Measurements from ENCODE around the gene FREM1.

The FREM1 gene

DNA sequence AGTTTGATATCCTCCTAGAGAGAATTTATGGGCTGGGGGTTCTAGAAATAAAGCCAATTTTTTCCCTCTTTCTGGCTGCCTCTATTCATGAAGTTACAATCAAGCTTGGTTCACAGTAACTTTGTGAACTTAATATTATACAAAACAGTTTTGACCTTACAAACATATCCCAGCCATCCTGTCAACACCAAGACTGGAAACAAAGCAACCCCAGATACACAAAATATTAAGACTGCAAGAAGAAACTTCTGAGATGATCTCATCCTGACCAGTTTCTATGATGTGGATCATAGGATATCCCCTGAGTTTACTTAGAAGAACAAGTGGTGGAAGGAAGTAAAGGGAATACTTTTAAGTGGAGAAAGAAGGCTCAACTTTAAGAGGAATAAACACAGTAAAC lies 159.4 kb downstream of the FREM1 start:
- Histone ChIP-seq H3K27ac (ENCODE audit: insufficient read depth, low read length, poor library complexity, severe bottlenecking) (no peak overlapping the region), H3K9me3 (ENCODE audit: control insufficient read depth, low read length) (no peaks in the 10 kb centered on the region), H3K27me3 (replicated peaks; ENCODE audit: control insufficient read depth, insufficient read depth, low read length, poor library complexity, severe bottlenecking) (no peaks in the 10 kb centered on the region), H3K36me3 (ENCODE audit: control insufficient read depth, insufficient read depth, low read length) (no peaks in the 10 kb centered on the region), H3K4me3 (ENCODE audit: insufficient read depth, low read depth, low read length, poor library complexity, severe bottlenecking) (no peak overlapping the region), H3K4me1 (ENCODE audit: control insufficient read depth, insufficient read depth, low read length, poor library complexity, severe bottlenecking) (no peaks in the 10 kb centered on the region)
- no peak for DNase-seq

DNA sequence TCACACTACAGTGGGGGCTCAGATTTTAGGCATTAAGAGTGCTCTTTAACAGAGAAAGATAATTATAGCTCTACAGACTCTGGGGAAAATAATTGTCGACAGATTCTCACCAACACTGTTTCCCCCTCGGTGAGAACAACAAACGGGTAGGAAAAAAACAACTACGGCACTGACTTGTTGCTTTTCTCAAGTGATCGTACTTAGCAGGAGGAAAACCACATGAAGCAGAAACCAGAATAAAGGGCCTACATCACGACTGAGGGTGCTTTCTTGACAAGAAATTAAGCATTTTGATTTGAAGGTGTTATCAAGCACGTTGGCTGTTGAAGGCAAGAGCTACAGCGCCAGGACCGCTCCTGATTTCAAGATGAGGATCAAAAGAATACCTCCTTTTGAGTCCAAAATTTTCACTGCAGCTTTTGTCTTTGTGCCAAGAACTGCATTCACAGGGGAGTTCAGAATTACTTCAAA lies 160.5 kb downstream of the FREM1 start:
- DNase-seq = no peak
- no peaks in the 10 kb centered on the region for H3K9me3 ChIP-seq (ENCODE audit: control insufficient read depth, low read length)
- H3K4me1 ChIP-seq (ENCODE audit: control insufficient read depth, insufficient read depth, low read length, poor library complexity, severe bottlenecking) = no peaks in the 10 kb centered on the region
- no peaks in the 10 kb centered on the region for H3K36me3 ChIP-seq (ENCODE audit: control insufficient read depth, insufficient read depth, low read length)
- no peak overlapping the region for H3K4me3 ChIP-seq (ENCODE audit: insufficient read depth, low read depth, low read length, poor library complexity, severe bottlenecking)
- no peaks in the 10 kb centered on the region for H3K27me3 ChIP-seq (replicated peaks; ENCODE audit: control insufficient read depth, insufficient read depth, low read length, poor library complexity, severe bottlenecking)
- H3K27ac ChIP-seq (ENCODE audit: insufficient read depth, low read length, poor library complexity, severe bottlenecking) = no peak overlapping the region

DNA sequence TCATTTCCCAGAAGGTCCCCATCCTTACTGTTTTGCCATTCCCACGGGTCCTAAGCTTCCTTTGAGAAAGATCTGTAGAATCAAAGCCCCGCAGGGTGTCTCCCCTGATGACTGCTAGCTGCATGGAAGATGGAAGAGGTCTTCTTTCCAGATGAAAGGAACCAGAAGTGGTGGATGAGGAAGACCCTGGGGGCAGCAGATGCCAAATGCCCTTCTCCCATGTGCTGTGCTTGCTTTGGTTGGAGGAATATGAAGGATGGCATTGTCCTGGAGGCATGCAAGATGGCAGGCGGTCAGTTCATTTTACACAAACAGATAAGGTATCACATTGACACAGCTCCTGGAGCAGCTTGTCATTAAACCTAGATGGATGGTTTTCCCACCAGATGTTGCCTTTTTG lies 161.9 kb downstream of the FREM1 start:
- no peaks in the 10 kb centered on the region for H3K4me1 ChIP-seq (ENCODE audit: control insufficient read depth, insufficient read depth, low read length, poor library complexity, severe bottlenecking)
- no peak overlapping the region for H3K4me3 ChIP-seq (ENCODE audit: insufficient read depth, low read depth, low read length, poor library complexity, severe bottlenecking)
- H3K27me3 ChIP-seq (replicated peaks; ENCODE audit: control insufficient read depth, insufficient read depth, low read length, poor library complexity, severe bottlenecking) = no peaks in the 10 kb centered on the region
- DNase-seq = no peak
- no peak overlapping the region for H3K27ac ChIP-seq (ENCODE audit: insufficient read depth, low read length, poor library complexity, severe bottlenecking)
- no peaks in the 10 kb centered on the region for H3K36me3 ChIP-seq (ENCODE audit: control insufficient read depth, insufficient read depth, low read length)
- no peaks in the 10 kb centered on the region for H3K9me3 ChIP-seq (ENCODE audit: control insufficient read depth, low read length)

DNA sequence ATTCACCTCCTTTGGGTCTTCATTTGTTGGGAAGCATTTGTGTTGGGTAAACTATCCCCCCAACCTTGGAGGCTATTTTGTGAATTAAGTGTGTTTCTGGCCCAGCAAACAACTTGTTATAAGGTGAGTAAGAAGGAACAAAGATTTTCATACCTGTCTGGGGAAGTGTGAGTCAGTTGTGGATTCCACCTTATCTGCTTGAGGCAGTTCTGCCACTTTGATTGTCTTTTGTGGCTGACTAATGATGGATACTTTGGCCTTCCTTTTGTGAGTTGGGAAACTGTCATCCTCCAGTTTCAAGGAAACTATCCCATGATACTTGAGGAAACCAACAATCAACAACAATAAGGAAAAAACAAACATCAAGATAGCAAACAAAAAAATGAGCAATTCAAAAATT lies 163.1 kb downstream of the FREM1 start:
- H3K27ac ChIP-seq (ENCODE audit: insufficient read depth, low read length, poor library complexity, severe bottlenecking) = no peak overlapping the region

DNA sequence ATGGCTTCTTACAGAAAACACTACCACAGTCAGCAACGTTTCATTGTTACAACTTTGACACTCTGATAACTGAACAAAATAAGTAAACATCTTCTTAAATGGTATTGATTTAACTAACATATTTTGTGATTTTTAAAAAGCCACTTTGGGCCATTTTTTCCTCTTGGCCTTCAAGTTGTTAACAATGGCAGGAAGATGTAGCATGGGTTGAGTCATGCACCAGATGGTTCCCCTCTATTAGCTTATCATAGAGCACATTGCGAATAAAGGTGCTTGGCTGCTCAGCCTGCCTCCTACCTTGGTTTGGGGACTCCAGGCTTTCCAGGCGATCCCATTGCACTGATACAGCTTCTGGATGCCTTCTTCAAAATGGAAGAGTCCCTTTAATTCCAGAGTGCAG lies 163.6 kb downstream of the FREM1 start:
- Histone ChIP-seq H3K4me1 (ENCODE audit: control insufficient read depth, insufficient read depth, low read length, poor library complexity, severe bottlenecking) (no peaks in the 10 kb centered on the region), H3K27me3 (replicated peaks; ENCODE audit: control insufficient read depth, insufficient read depth, low read length, poor library complexity, severe bottlenecking) (no peaks in the 10 kb centered on the region), H3K4me3 (ENCODE audit: insufficient read depth, low read depth, low read length, poor library complexity, severe bottlenecking) (no peak overlapping the region), H3K27ac (ENCODE audit: insufficient read depth, low read length, poor library complexity, severe bottlenecking) (no peak overlapping the region), H3K36me3 (ENCODE audit: control insufficient read depth, insufficient read depth, low read length) (no peaks in the 10 kb centered on the region), H3K9me3 (ENCODE audit: control insufficient read depth, low read length) (no peaks in the 10 kb centered on the region)
- no peak for DNase-seq

More for the DNA sequence above, 163.1 kb downstream of the FREM1 start:
- H3K27me3 ChIP-seq (replicated peaks; ENCODE audit: control insufficient read depth, insufficient read depth, low read length, poor library complexity, severe bottlenecking) = no peaks in the 10 kb centered on the region
- no peak overlapping the region for H3K4me3 ChIP-seq (ENCODE audit: insufficient read depth, low read depth, low read length, poor library complexity, severe bottlenecking)
- no peaks in the 10 kb centered on the region for H3K9me3 ChIP-seq (ENCODE audit: control insufficient read depth, low read length)
- no peaks in the 10 kb centered on the region for H3K36me3 ChIP-seq (ENCODE audit: control insufficient read depth, insufficient read depth, low read length)
- no peaks in the 10 kb centered on the region for H3K4me1 ChIP-seq (ENCODE audit: control insufficient read depth, insufficient read depth, low read length, poor library complexity, severe bottlenecking)
- no peak for DNase-seq

DNA sequence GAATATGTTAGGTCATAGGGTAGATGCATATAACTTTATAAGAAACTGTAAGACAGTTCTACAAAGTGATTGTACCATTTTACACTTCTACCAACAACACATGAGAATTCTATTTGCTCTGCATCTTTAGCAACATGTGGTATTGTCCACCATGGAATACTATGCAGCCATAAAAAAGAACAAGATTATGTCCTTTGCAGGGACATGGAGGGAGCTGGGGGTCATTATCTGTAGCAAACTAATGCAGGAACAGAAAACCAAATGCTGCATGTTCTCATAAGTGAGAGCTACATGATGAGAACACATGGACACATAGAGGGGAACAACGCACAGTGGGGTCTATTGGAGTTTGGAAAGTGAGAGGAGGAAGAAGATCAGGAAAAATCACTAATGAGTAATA lies 165.5 kb downstream of the FREM1 start:
- H3K4me3 ChIP-seq (ENCODE audit: insufficient read depth, low read depth, low read length, poor library complexity, severe bottlenecking) = no peak overlapping the region
- H3K36me3 ChIP-seq (ENCODE audit: control insufficient read depth, insufficient read depth, low read length) = no peaks in the 10 kb centered on the region
- H3K9me3 ChIP-seq (ENCODE audit: control insufficient read depth, low read length) = no peaks in the 10 kb centered on the region
- H3K27ac ChIP-seq (ENCODE audit: insufficient read depth, low read length, poor library complexity, severe bottlenecking) = no peak overlapping the region
- no peaks in the 10 kb centered on the region for H3K27me3 ChIP-seq (replicated peaks; ENCODE audit: control insufficient read depth, insufficient read depth, low read length, poor library complexity, severe bottlenecking)
- H3K4me1 ChIP-seq (ENCODE audit: control insufficient read depth, insufficient read depth, low read length, poor library complexity, severe bottlenecking) = no peaks in the 10 kb centered on the region
- no peak for DNase-seq

DNA sequence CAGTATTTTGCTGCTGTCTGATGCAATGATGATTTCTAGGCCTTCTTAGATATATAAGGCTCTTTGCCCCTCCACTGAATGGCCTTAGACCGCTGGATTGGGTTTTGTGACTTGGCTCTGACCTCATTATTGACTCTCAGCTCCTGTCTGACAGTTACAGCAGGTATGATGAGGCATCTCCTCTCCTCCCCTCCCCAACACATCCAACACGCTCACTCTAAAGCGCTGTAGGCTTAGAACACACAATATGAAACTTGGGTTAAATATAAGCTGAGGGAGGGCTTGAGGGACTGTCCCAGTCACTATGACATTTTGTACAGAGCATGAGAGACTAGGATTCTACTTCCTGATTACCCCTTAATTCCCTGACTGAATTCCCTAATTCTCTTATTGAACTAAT lies 168.9 kb downstream of the FREM1 start:
- H3K9me3 ChIP-seq (ENCODE audit: control insufficient read depth, low read length) = no peaks in the 10 kb centered on the region
- H3K4me3 ChIP-seq (ENCODE audit: insufficient read depth, low read depth, low read length, poor library complexity, severe bottlenecking) = no peak overlapping the region
- no peak overlapping the region for H3K27ac ChIP-seq (ENCODE audit: insufficient read depth, low read length, poor library complexity, severe bottlenecking)
- H3K4me1 ChIP-seq (ENCODE audit: control insufficient read depth, insufficient read depth, low read length, poor library complexity, severe bottlenecking) = no peaks in the 10 kb centered on the region
- no peak for DNase-seq
- no peaks in the 10 kb centered on the region for H3K36me3 ChIP-seq (ENCODE audit: control insufficient read depth, insufficient read depth, low read length)
- H3K27me3 ChIP-seq (replicated peaks; ENCODE audit: control insufficient read depth, insufficient read depth, low read length, poor library complexity, severe bottlenecking) = peaks cover 2% of the 10 kb centered on the region

DNA sequence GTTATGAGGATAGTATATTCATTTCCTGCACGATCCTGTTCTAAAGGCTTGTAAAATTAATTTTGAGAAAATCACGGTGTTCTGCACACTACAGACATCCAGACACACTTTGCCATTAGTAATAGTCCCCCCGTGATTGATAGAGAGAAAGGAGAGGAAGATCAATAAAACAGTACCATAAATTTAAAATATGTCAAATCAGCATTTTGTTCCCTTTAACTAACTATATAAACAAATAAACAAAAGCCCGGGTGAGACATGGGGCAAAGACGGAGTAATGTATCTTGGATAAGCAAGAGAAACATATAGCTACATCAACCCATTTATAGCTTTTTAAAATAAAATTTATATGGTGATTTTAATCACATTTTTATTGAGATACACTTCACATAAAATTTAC lies 177.1 kb downstream of the FREM1 start:
- Histone ChIP-seq H3K27ac (ENCODE audit: insufficient read depth, low read length, poor library complexity, severe bottlenecking) (no peak overlapping the region), H3K4me1 (ENCODE audit: control insufficient read depth, insufficient read depth, low read length, poor library complexity, severe bottlenecking) (no peaks in the 10 kb centered on the region), H3K4me3 (ENCODE audit: insufficient read depth, low read depth, low read length, poor library complexity, severe bottlenecking) (no peak overlapping the region), H3K36me3 (ENCODE audit: control insufficient read depth, insufficient read depth, low read length) (no peaks in the 10 kb centered on the region), H3K27me3 (replicated peaks; ENCODE audit: control insufficient read depth, insufficient read depth, low read length, poor library complexity, severe bottlenecking) (peaks cover 3% of the 10 kb centered on the region), H3K9me3 (ENCODE audit: control insufficient read depth, low read length) (no peaks in the 10 kb centered on the region)
- no peak for DNase-seq

DNA sequence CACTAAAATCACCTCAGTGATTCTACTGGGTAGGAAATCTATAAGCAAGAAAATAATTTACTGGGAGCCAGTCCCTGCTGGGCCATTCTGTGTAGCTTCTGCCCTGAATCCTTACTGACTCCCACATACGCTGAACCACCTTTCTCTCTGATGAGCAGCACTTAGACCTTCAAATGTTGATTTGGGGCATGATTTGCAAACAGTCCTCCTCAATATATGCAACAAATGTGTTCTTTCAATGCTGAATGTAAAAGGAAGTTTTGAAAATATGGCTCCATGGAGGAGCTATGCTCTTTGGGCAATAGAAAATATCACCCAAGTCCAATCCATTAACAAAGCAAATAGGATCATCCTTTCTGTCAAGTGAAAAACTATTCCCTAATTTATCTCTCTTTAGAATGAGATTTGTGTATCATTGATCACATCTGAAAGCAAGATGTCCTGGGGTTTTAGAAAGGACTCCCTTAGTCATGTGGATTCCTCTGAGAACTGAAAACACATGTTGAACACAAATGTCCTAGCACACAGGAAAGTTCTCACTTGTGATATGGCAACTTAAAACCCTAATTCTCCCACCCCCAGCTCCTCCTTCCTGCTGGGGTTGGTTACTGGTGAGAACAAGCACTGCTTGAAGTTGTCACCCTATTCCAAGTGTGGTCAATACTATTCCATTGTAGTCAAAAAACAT lies 178.8 kb downstream of the FREM1 start:
- Histone ChIP-seq H3K4me3 (ENCODE audit: insufficient read depth, low read depth, low read length, poor library complexity, severe bottlenecking) (no peak overlapping the region), H3K27me3 (replicated peaks; ENCODE audit: control insufficient read depth, insufficient read depth, low read length, poor library complexity, severe bottlenecking) (peaks cover 2% of the 10 kb centered on the region), H3K9me3 (ENCODE audit: control insufficient read depth, low read length) (no peaks in the 10 kb centered on the region), H3K36me3 (ENCODE audit: control insufficient read depth, insufficient read depth, low read length) (no peaks in the 10 kb centered on the region), H3K4me1 (ENCODE audit: control insufficient read depth, insufficient read depth, low read length, poor library complexity, severe bottlenecking) (no peaks in the 10 kb centered on the region), H3K27ac (ENCODE audit: insufficient read depth, low read length, poor library complexity, severe bottlenecking) (no peak overlapping the region)
- DNase-seq = no peak

DNA sequence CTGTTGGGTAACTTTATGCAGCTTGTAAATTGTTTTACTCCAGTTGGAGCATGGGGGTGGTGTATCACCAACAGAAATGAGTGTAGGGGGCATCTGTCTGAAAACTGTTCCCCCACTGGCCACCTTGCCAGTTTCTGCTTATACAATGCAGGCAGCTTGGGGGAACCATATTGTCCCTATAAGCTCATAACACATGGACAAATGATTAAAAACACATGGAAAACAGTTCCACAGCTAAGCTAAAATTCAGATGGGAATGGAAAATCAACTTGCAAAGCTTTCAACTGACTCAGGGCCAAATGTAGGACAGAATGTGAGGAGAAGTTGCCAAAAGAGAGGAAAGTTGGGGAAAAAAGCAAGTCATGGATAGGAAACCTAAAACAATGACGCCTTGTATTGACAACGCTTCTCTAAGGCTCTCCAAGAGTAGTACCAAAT lies 179.7 kb downstream of the FREM1 start:
- Histone ChIP-seq H3K4me1 (ENCODE audit: control insufficient read depth, insufficient read depth, low read length, poor library complexity, severe bottlenecking) (no peaks in the 10 kb centered on the region), H3K4me3 (ENCODE audit: insufficient read depth, low read depth, low read length, poor library complexity, severe bottlenecking) (no peak overlapping the region), H3K27me3 (replicated peaks; ENCODE audit: control insufficient read depth, insufficient read depth, low read length, poor library complexity, severe bottlenecking) (no peaks in the 10 kb centered on the region), H3K36me3 (ENCODE audit: control insufficient read depth, insufficient read depth, low read length) (no peaks in the 10 kb centered on the region), H3K9me3 (ENCODE audit: control insufficient read depth, low read length) (no peaks in the 10 kb centered on the region), H3K27ac (ENCODE audit: insufficient read depth, low read length, poor library complexity, severe bottlenecking) (no peak overlapping the region)
- no peak for DNase-seq
